HG03571 (cell line): ENCODE results near the gene TAL2.

Experiments
- ATAC-seq: cut with Tn5 transposase; IDR thresholded peaks from one replicate; pipeline ENCODE4 v1.9.1; 2021; ENCODE audit not compliant: unreplicated experiment

Gene TAL2

GRCh38 chr9:105662184-105663104 is at the start of gene TAL2:
Gene TAL2, plus strand, starts transcription at chr9:105662457. Its CDS starts 40 bp downstream, at chr9:105662497.
- no peak for ATAC-seq

DNA sequence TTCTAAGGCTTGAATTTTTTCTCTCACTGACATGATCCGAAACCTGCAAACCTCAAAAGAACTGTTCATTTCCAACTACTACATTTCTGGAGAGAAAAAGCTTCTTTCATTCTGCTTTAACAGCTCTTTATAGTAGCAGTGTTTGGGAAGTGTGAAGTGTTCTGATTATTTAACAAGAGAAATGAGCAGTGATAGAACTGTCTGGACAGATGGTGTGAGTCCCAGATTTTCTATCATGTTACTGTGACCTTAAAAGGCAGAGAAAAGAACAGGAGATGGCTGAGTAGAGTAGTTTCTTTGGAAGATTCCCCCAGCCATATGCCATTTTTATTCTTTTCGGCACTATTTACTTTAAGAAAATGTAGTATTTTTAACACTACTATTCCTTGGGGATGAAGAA is 41.3 kb upstream of the TAL2 start:
- ATAC-seq = no peak

GRCh38 chr9:105625088-105625487 is 37.2 kb upstream of the TAL2 start:
- ATAC-seq = no peak

- ATAC-seq = no peak
Measured at GRCh38 chr9:105632807-105633206, 29.4 kb upstream of the TAL2 start.

DNA sequence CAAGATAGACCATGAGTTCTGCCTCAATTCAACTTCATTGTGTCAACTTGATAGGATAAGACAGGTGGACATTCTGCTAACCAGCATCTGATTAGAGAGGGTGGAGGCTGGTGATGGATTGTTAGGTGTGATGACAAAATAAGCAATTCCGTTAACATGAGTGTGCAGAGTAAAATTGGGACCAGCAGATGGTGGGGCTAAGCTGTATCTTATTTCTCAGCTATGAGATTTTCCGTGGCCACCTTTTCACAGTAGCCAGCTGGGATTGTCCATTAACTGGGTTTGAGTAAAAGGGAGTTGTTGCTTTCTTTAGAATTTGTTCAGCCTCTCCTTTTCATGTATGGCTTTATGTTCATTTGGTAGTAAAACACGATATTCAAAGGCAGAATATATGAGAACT is 28.8 kb upstream of the TAL2 start:
- ATAC-seq = no peak

- ATAC-seq = no peak
Measured at GRCh38 chr9:105636331-105636730, 25.9 kb upstream of the TAL2 start.

DNA sequence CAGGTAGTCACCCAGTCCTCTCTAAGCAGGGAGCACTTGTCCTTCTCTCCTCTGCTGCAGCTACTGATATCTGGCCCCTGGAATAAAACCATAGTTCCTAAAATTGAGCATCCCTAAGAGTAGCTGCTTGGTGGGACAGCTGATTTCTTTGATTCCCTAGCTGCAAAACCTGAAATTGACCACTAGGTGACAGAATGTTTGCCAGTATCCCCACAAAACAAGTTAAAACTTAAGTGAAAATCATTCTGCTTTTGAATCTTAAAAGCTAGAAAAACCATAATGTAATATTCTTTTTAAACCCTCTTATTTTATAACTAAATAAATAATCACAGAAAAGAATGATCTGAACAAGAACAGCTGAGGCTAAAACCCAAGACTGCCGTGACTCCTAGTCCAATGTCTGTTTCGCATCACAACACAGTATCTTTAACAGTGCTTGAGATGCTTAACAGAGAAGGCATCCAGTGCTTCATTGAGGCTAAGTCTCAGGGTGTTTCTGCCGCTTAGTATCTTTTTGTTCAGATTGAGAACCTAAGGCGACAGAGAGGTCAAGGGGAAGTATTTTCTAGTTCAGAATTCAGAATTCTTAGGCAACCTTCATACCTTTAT is 24.4 kb upstream of the TAL2 start:
- ATAC-seq = no peak

DNA sequence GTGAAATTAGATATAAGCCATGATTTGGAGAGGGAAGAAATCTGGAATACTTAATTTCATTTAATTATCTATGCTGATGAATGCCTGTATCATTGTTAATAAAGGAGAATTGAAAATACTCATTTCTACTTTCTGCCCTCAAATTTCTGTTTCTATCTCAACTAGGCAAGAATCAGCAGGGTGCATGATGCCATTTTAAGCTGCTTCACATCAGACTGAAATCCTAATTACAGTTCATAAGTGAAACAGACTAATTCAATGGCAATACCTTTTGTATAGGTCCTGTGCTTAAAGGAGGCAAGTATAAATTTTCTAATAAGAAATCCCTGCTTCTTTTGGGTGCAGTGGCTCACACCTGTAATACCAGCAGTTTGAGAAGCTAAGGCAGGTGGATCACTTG is 22.3 kb upstream of the TAL2 start:
- no peak for ATAC-seq

DNA sequence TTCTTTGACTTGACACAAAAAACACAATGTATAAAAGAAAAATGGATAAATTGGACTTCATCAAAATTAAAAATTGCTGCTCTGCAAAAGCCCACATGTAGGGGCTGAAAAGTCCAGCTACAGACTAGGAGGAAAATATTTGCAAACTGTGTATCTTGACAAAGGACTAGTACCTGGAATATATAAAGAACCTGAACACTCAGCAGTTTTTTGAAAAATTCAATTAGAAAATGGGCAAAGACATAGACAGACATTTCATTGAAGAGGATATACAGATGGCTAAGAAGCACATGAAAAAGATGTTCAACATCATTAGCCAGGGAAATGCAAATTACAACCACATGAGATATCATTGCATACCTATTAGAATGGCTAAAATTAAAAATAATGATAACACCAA is 18.5 kb upstream of the TAL2 start:
- no peak for ATAC-seq

- no peak for ATAC-seq
Measured at GRCh38 chr9:105646879-105647594, 15.2 kb upstream of the TAL2 start.

GRCh38 chr9:105647595-105648349 is 14.5 kb upstream of the TAL2 start:
- ATAC-seq = no peak

DNA sequence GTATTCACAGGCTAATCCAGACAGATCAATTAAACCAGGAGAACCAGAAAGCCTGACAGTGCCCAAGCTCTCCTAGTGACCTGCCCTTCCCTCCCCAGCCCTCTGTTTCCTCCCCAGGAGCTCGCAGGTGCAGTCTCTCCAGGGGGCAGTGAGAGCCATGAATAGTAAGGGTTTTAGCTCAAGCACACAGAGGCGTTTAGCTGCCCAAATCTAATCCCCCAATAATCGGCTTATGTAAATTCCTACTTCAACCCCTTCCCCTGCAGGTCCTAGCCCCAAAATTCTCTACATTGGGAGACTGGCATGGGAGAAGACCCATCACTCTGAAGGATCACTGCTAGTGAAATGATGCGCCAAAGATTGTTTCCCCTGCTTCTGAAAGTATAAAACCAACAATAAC is 10.5 kb upstream of the TAL2 start:
- ATAC-seq = no peak

GRCh38 chr9:105656131-105656921 is 5.9 kb upstream of the TAL2 start:
- ATAC-seq = no peak

- no peak for ATAC-seq
Measured at GRCh38 chr9:105658351-105658750, 3.9 kb upstream of the TAL2 start.

DNA sequence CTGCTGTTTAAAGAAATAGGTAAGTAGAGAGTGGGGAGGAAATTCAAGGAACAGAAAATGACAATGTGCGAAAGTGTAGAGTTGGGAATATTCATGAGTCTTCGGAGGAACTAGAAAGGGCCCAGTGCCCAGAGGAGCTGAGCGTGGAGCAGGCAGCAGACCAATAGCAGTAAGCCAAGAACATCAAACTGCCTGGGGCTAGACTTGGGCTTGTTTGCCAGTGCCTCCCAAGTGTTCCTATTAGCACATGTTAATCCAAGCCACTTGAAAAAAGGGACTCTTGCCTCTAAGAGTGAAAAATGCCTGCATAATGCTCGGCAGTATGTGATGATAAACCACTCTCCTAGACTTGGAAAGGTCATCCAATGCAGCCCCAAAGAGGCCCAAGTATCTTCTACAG is 1.2 kb upstream of the TAL2 start:
- ATAC-seq = no peak

- no peak for ATAC-seq
Measured at GRCh38 chr9:105663914-105664313, 1.7 kb downstream of the TAL2 start.

DNA sequence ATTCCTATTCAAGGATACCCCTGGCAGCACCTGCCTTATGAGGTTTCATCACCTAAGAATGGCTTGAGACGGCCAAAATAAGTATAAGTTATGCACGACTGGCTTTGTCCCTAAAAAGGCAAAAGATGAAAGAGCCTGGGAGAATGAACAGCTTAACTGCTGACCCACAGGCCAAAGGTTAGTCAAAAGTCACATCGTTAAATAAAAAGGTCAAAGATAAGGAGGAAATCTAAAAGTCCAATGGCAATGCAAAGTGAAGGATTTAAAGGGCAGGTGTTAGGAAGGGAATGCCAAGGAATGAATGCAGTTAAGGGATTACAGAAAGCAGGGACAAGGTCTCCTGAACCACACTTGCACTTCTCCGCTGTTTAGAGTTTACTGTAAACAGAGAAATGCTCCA is 5.6 kb downstream of the TAL2 start:
- ATAC-seq = no peak

DNA sequence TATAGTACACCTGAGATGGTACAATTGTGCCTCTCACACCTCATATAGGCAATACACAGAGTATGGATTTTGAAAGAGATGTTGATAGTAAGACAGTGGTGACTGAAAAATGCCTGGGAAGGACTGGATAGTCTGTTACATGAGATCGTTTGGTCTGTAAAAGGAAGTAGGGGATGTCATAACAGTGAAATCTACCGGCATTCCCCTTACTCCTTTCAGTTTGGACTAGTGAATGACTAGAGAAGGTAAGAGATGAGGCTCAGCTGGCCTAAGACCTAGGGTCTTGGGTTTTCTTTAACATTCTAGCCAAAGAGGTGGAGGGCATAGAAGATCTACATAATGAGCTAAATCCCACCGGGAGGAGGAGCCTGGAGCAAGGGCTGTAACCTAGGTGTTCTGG is 8.1 kb downstream of the TAL2 start:
- no peak for ATAC-seq

DNA sequence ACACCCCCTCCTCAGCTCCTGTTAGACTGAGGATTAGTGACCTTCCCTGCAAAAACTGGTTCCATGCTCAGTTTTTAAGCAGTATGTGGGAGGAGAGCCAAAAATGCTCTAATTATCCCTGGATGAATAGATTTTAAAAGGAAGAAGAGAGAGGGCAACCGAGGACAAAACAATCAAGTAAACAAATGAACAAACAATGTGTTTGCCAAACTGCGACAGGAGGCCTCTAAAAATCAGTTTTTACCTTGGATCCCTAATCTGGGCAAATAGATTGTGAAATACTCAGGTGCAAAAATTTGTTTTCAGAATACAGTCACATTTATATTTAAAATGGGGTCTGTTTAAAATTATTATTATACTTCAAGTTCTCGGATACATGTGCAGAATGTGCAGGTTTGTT is 8.5 kb downstream of the TAL2 start:
- ATAC-seq = no peak

GRCh38 chr9:105672711-105673234 is 10.5 kb downstream of the TAL2 start:
- ATAC-seq = no peak
